ENCODE results near the gene NAGLU. TPM values are rescaled to one million over a fixed set of nuclear protein-coding genes. Genes with fewer than 3 reads are reported as not detected.

NAGLU gene
- polyA plus RNA-seq (2013) = 17.9 TPM

- 0% methylated on average over 40 of the region's 40 CpGs for WGBS (ENCODE audit: insufficient coverage)
- peak within 1 kb of the TSS; percentile 34 to 73 for H3K27ac ChIP-seq (ENCODE audit: insufficient read depth in 1 of 2, low read depth in 1 of 2, low read length in 2 of 2, poor library complexity in 1 of 2, severe bottlenecking in 2 of 2)
- ChIA-PET CTCF (interaction anchor here (1.1 to 3.1 kb wide), 4 partner anchors 13 to 214 kb away, joined by 3 to 11 read pairs (median 5); no protein-coding TSS in a partner anchor), POLR2A (interaction anchor here (0.8 to 1.4 kb wide), 4 partner anchors 9 to 215 kb away, joined by 3 to 4 read pairs (median 4); partner anchors contain the start of gene PSMC3IP)
- H3K4me1 ChIP-seq (ENCODE audit: control extremely low read depth in 1 of 4, control insufficient read depth in 4 of 4, insufficient read depth in 4 of 4, low read length in 3 of 4) = peaks cover 2 to 38% (median 30%) of the 10 kb centered on the region in 4 experiments
- no peaks in the 10 kb centered on the region for H3K9me3 ChIP-seq (ENCODE audit: control extremely low read depth in 1 of 5, control insufficient read depth in 4 of 5, insufficient read depth in 2 of 5, low read depth in 1 of 5, low read length in 4 of 5)
- H3K27me3 ChIP-seq (replicated peaks in 2 of 5; ENCODE audit: control insufficient read depth in 4 of 5, insufficient read depth in 5 of 5, low read length in 4 of 5) = no peaks in the 10 kb centered on the region
- H3K4me3 ChIP-seq (ENCODE audit: control insufficient read depth in 1 of 7, extremely low read depth in 1 of 7, insufficient read depth in 4 of 7, low read depth in 2 of 7, low read length in 6 of 7) = peak within 1 kb of the TSS; percentile 70 to 81 (median 72)
- peak; percentile 86 to 91 (median 89) for DNase-seq
- peaks cover 0 to 25% (median 14%) of the 10 kb centered on the region in 4 experiments for H3K36me3 ChIP-seq (ENCODE audit: control insufficient read depth in 4 of 4, insufficient read depth in 4 of 4, low read length in 3 of 4)
Measured at GRCh38 chr17:42536048-42536371, at the start of gene NAGLU. NAGLU (plus strand) TSS chr17:42536241; CDS start chr17:42536273, 32 bp downstream.

DNA sequence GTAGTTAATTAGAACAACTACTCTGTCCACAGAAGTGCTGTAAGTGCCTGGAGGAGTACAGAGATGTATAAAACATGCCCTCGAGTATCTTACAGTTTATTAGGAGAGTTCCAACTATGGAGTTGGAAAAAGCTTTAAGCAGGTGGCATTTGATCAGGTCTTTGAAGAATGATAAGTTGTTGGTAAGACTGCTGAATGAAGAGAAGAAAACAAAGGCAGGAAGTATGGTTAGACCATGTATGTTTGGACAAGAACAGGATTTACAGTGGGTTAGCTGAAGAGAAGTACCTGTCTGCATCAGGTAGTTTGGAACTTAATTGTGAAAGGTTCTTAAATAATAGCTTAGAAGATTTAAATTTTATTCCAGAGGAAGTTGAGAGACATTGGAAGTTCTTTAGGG lies 48.0 kb upstream of the NAGLU start:
- H3K9me3 ChIP-seq (ENCODE audit: control extremely low read depth in 1 of 5, control insufficient read depth in 4 of 5, insufficient read depth in 2 of 5, low read depth in 1 of 5, low read length in 4 of 5) = no peaks in the 10 kb centered on the region
- DNase-seq = no peak
- peaks cover 8 to 68% (median 43%) of the 10 kb centered on the region in 4 experiments for H3K36me3 ChIP-seq (ENCODE audit: control insufficient read depth in 4 of 4, insufficient read depth in 4 of 4, low read length in 3 of 4)
- no peak overlapping the region for H3K27ac ChIP-seq (ENCODE audit: insufficient read depth in 1 of 2, low read depth in 1 of 2, low read length in 2 of 2, poor library complexity in 1 of 2, severe bottlenecking in 2 of 2)
- 100% methylated on average over 1 of the region's 1 CpG for WGBS (ENCODE audit: insufficient coverage)
- no peak overlapping the region for H3K4me3 ChIP-seq (ENCODE audit: control insufficient read depth in 1 of 7, extremely low read depth in 1 of 7, insufficient read depth in 4 of 7, low read depth in 2 of 7, low read length in 6 of 7)
- ChIA-PET CTCF (interaction anchor here (0.9 to 2.2 kb wide), 5 partner anchors 12 to 40 kb away, joined by 3 to 10 read pairs (median 3); no protein-coding TSS in a partner anchor), POLR2A (interaction anchor here (1.2 kb wide), 1 partner anchor 19 kb away, joined by 3 read pairs; no protein-coding TSS in a partner anchor)
- no peaks in the 10 kb centered on the region for H3K4me1 ChIP-seq (ENCODE audit: control extremely low read depth in 1 of 4, control insufficient read depth in 4 of 4, insufficient read depth in 4 of 4, low read length in 3 of 4)
- H3K27me3 ChIP-seq (replicated peaks in 2 of 5; ENCODE audit: control insufficient read depth in 4 of 5, insufficient read depth in 5 of 5, low read length in 4 of 5) = no peaks in the 10 kb centered on the region

DNA sequence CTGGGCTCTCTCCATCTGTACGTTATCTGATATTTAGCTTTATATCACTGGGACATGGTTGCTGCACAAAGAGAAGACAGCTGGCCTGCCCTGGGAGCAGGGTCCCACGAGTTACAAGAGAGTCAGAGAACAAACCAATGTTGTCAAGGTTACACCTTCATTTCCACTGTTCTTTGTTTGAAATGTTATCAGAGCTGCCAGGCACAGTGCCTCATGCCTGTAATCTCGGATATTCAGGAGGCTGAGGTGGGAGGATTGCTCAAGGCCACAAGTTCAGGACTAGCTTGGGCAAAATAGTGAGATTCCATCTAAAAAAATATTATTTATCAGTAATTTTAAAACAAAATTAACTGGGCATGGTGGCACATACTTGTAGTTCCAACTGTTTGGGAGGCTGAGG lies 42.7 kb upstream of the NAGLU start:
- peaks cover 0 to 14% (median 11%) of the 10 kb centered on the region in 4 experiments for H3K4me1 ChIP-seq (ENCODE audit: control extremely low read depth in 1 of 4, control insufficient read depth in 4 of 4, insufficient read depth in 4 of 4, low read length in 3 of 4)
- POLR2A ChIA-PET = no interaction called here
- CTCF ChIA-PET = interaction anchor here (1.0 to 2.1 kb wide), 6 partner anchors 9 to 185 kb away, joined by 3 to 25 read pairs (median 4); no protein-coding TSS in a partner anchor
- H3K9me3 ChIP-seq (ENCODE audit: control extremely low read depth in 1 of 5, control insufficient read depth in 4 of 5, insufficient read depth in 2 of 5, low read depth in 1 of 5, low read length in 4 of 5) = no peaks in the 10 kb centered on the region
- H3K4me3 ChIP-seq (ENCODE audit: control insufficient read depth in 1 of 7, extremely low read depth in 1 of 7, insufficient read depth in 4 of 7, low read depth in 2 of 7, low read length in 6 of 7) = no peak overlapping the region
- peak in 2 of 3 donors; percentile 20 to 50 for DNase-seq
- H3K36me3 ChIP-seq (ENCODE audit: control insufficient read depth in 4 of 4, insufficient read depth in 4 of 4, low read length in 3 of 4) = peaks cover 8 to 54% (median 26%) of the 10 kb centered on the region in 4 experiments
- H3K27ac ChIP-seq (ENCODE audit: insufficient read depth in 1 of 2, low read depth in 1 of 2, low read length in 2 of 2, poor library complexity in 1 of 2, severe bottlenecking in 2 of 2) = no peak overlapping the region
- 80% methylated on average over 3 of the region's 3 CpGs for WGBS (ENCODE audit: insufficient coverage)
- no peaks in the 10 kb centered on the region for H3K27me3 ChIP-seq (replicated peaks in 2 of 5; ENCODE audit: control insufficient read depth in 4 of 5, insufficient read depth in 5 of 5, low read length in 4 of 5)

- POLR2A ChIA-PET = interaction anchor here (0.7 to 1.5 kb wide), 2 partner anchors 14 to 16 kb away, joined by 5 to 8 read pairs; no protein-coding TSS in a partner anchor
- peaks cover 8 to 51% (median 22%) of the 10 kb centered on the region in 4 experiments for H3K36me3 ChIP-seq (ENCODE audit: control insufficient read depth in 4 of 4, insufficient read depth in 4 of 4, low read length in 3 of 4)
Measured at GRCh38 chr17:42494673-42495072, 41.4 kb upstream of the NAGLU start.

GRCh38 chr17:42498828-42499227 lies 37.2 kb upstream of the NAGLU start:
- Histone ChIP-seq H3K36me3 (ENCODE audit: control insufficient read depth in 4 of 4, insufficient read depth in 4 of 4, low read length in 3 of 4) (peaks cover 11 to 60% (median 28%) of the 10 kb centered on the region in 4 experiments), H3K27ac (ENCODE audit: insufficient read depth in 1 of 2, low read depth in 1 of 2, low read length in 2 of 2, poor library complexity in 1 of 2, severe bottlenecking in 2 of 2) (no peak overlapping the region), H3K4me3 (ENCODE audit: control insufficient read depth in 1 of 7, extremely low read depth in 1 of 7, insufficient read depth in 4 of 7, low read depth in 2 of 7, low read length in 6 of 7) (no peak overlapping the region), H3K27me3 (replicated peaks in 2 of 5; ENCODE audit: control insufficient read depth in 4 of 5, insufficient read depth in 5 of 5, low read length in 4 of 5) (no peaks in the 10 kb centered on the region), H3K9me3 (ENCODE audit: control extremely low read depth in 1 of 5, control insufficient read depth in 4 of 5, insufficient read depth in 2 of 5, low read depth in 1 of 5, low read length in 4 of 5) (no peaks in the 10 kb centered on the region), H3K4me1 (ENCODE audit: control extremely low read depth in 1 of 4, control insufficient read depth in 4 of 4, insufficient read depth in 4 of 4, low read length in 3 of 4) (peaks cover 0 to 14% (median 11%) of the 10 kb centered on the region in 4 experiments)
- CTCF ChIA-PET = no interaction called here
- WGBS (ENCODE audit: insufficient coverage) = 100% methylated on average over 3 of the region's 4 CpGs
- no peak for DNase-seq
- POLR2A ChIA-PET = no interaction called here

More at GRCh38 chr17:42494673-42495072, 41.4 kb upstream of the NAGLU start:
- no peak for DNase-seq
- H3K27me3 ChIP-seq (replicated peaks in 2 of 5; ENCODE audit: control insufficient read depth in 4 of 5, insufficient read depth in 5 of 5, low read length in 4 of 5) = no peaks in the 10 kb centered on the region
- H3K9me3 ChIP-seq (ENCODE audit: control extremely low read depth in 1 of 5, control insufficient read depth in 4 of 5, insufficient read depth in 2 of 5, low read depth in 1 of 5, low read length in 4 of 5) = no peaks in the 10 kb centered on the region
- CTCF ChIA-PET = interaction anchor here (0.8 to 2.1 kb wide), 5 partner anchors 9 to 25 kb away, joined by 3 to 25 read pairs (median 4); no protein-coding TSS in a partner anchor
- peaks cover 0 to 14% (median 11%) of the 10 kb centered on the region in 4 experiments for H3K4me1 ChIP-seq (ENCODE audit: control extremely low read depth in 1 of 4, control insufficient read depth in 4 of 4, insufficient read depth in 4 of 4, low read length in 3 of 4)
- H3K27ac ChIP-seq (ENCODE audit: insufficient read depth in 1 of 2, low read depth in 1 of 2, low read length in 2 of 2, poor library complexity in 1 of 2, severe bottlenecking in 2 of 2) = no peak overlapping the region
- no peak overlapping the region for H3K4me3 ChIP-seq (ENCODE audit: control insufficient read depth in 1 of 7, extremely low read depth in 1 of 7, insufficient read depth in 4 of 7, low read depth in 2 of 7, low read length in 6 of 7)
- WGBS (ENCODE audit: insufficient coverage) = 58% methylated on average over 2 of the region's 4 CpGs

DNA sequence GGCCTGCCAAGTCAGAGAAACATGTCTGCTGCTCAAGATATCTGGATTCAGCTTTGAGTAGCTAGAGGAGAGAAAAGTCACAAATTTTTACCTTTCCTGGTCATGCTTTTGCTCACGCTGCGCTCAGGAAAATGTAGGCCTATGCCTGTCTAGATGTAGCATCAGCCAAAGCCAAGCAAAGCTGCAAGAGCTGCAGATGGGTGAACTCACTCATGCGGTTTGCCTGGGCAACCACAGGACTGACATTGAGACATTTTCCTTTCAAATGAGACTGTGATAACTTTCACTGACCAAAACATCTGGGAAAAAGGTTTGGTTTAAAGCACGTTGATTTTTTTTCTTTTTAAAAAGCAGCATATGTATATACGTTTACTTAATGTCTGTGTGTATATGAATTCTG lies 34.0 kb upstream of the NAGLU start:
- 100% methylated on average over 2 of the region's 5 CpGs for WGBS (ENCODE audit: insufficient coverage)
- CTCF ChIA-PET = no interaction called here
- POLR2A ChIA-PET = no interaction called here

GRCh38 chr17:42502926-42503325 lies 33.1 kb upstream of the NAGLU start:
- DNase-seq = no peak
- Histone ChIP-seq H3K9me3 (ENCODE audit: control extremely low read depth in 1 of 5, control insufficient read depth in 4 of 5, insufficient read depth in 2 of 5, low read depth in 1 of 5, low read length in 4 of 5) (no peaks in the 10 kb centered on the region), H3K4me3 (ENCODE audit: control insufficient read depth in 1 of 7, extremely low read depth in 1 of 7, insufficient read depth in 4 of 7, low read depth in 2 of 7, low read length in 6 of 7) (no peak overlapping the region), H3K4me1 (ENCODE audit: control extremely low read depth in 1 of 4, control insufficient read depth in 4 of 4, insufficient read depth in 4 of 4, low read length in 3 of 4) (peaks cover 0 to 3% (median 2%) of the 10 kb centered on the region in 4 experiments), H3K27ac (ENCODE audit: insufficient read depth in 1 of 2, low read depth in 1 of 2, low read length in 2 of 2, poor library complexity in 1 of 2, severe bottlenecking in 2 of 2) (no peak overlapping the region), H3K27me3 (replicated peaks in 2 of 5; ENCODE audit: control insufficient read depth in 4 of 5, insufficient read depth in 5 of 5, low read length in 4 of 5) (no peaks in the 10 kb centered on the region), H3K36me3 (ENCODE audit: control insufficient read depth in 4 of 4, insufficient read depth in 4 of 4, low read length in 3 of 4) (peaks cover 19 to 56% (median 36%) of the 10 kb centered on the region in 4 experiments)
- POLR2A ChIA-PET = no interaction called here
- 100% methylated on average over 1 of the region's 1 CpG for WGBS (ENCODE audit: insufficient coverage)
- CTCF ChIA-PET = no interaction called here

More for the DNA sequence above, 34.0 kb upstream of the NAGLU start:
- no peak overlapping the region for H3K27ac ChIP-seq (ENCODE audit: insufficient read depth in 1 of 2, low read depth in 1 of 2, low read length in 2 of 2, poor library complexity in 1 of 2, severe bottlenecking in 2 of 2)
- DNase-seq = no peak
- H3K4me3 ChIP-seq (ENCODE audit: control insufficient read depth in 1 of 7, extremely low read depth in 1 of 7, insufficient read depth in 4 of 7, low read depth in 2 of 7, low read length in 6 of 7) = no peak overlapping the region
- peaks cover 17 to 55% (median 34%) of the 10 kb centered on the region in 4 experiments for H3K36me3 ChIP-seq (ENCODE audit: control insufficient read depth in 4 of 4, insufficient read depth in 4 of 4, low read length in 3 of 4)
- H3K4me1 ChIP-seq (ENCODE audit: control extremely low read depth in 1 of 4, control insufficient read depth in 4 of 4, insufficient read depth in 4 of 4, low read length in 3 of 4) = no peaks in the 10 kb centered on the region
- no peaks in the 10 kb centered on the region for H3K9me3 ChIP-seq (ENCODE audit: control extremely low read depth in 1 of 5, control insufficient read depth in 4 of 5, insufficient read depth in 2 of 5, low read depth in 1 of 5, low read length in 4 of 5)
- H3K27me3 ChIP-seq (replicated peaks in 2 of 5; ENCODE audit: control insufficient read depth in 4 of 5, insufficient read depth in 5 of 5, low read length in 4 of 5) = no peaks in the 10 kb centered on the region

Measured in common myeloid progenitor, CD34-positive (primary cell).